ENCODE measurements around the gene PLXDC1. TPM values are rescaled to one million over a fixed set of nuclear protein-coding genes. Genes with fewer than 3 reads are reported as not detected.

The PLXDC1 gene
- total RNA-seq, 1 experiment from 2014 or later: 2.0 TPM

DNA sequence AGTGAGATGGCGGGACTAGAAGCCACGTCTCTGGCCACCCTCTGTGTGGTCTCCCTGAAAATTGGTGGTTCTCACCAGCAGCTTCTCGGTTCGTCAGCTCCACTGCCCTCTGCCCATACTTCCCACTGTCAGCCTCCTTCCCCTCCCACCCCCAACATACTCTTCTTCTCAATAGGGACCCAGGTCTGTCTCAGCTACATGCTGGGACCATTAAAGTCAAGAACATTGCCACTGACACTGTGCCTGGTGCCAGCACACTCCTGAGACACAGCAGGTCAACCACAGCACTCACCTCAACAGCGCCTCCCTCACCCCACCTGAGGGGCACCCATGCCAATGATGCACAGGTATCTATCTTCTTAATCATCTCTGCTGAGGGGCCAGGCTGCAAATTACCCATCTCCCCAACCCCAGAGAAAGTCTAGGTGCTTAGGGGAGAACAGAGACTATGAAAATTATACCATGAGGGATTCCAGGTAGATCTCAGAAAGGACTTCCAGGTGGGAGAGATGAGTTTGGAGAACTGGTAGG lies 1.3 kb downstream of the PLXDC1 start:
- no peaks in the 10 kb centered on the region for H3K79me2 ChIP-seq (ENCODE audit: insufficient read depth, low read length)
- H3K9me3 Mint-ChIP-seq: peaks cover 6 to 9% of the 10 kb centered on the region in 2 experiments; a peak in 3 of 5 replicates
- H3K4me2 ChIP-seq (ENCODE audit: insufficient read depth, insufficient read length, low read length): no peak overlapping the region
- no peak overlapping the region for H2BK12ac ChIP-seq (ENCODE audit: insufficient read length, low read depth, low read length)
- H4K8ac ChIP-seq (replicated peaks; ENCODE audit: insufficient read length, low read depth, low read length): no peak overlapping the region
- H3K18ac ChIP-seq (ENCODE audit: insufficient read length, low read depth, low read length): no peak overlapping the region
- no peak overlapping the region for H3K23ac ChIP-seq (ENCODE audit: insufficient read length, low read depth, low read length)
- no peak overlapping the region for H2BK5ac ChIP-seq (ENCODE audit: insufficient read length, low read length)
- TF ChIP-seq CTCF (conservative IDR thresholded peaks at IDR 0.05): no peak
- H3K27ac Mint-ChIP-seq: no peak overlapping the region
- no peak overlapping the region for H2BK120ac ChIP-seq (ENCODE audit: low read depth, low read length, poor library complexity, severe bottlenecking)
- no peak overlapping the region for H3K56ac ChIP-seq (ENCODE audit: insufficient read length, low read depth, low read length)
- no peaks in the 10 kb centered on the region for H4K20me1 ChIP-seq (ENCODE audit: control insufficient read depth, insufficient read depth, insufficient read length)
- no peak overlapping the region for H3T11ph ChIP-seq (ENCODE audit: low read length)
- H4K91ac ChIP-seq (ENCODE audit: insufficient read length, low read depth, low read length): no peak overlapping the region
- no peaks in the 10 kb centered on the region for H3K79me1 ChIP-seq (ENCODE audit: insufficient read depth, low read depth, low read length, poor library complexity, severe bottlenecking)
- no peak overlapping the region for H4K5ac ChIP-seq (ENCODE audit: insufficient read length, low read depth, low read length)
- peaks cover 0 to 5% (median 0%) of the 10 kb centered on the region in 3 experiments; a peak in 1 of 7 replicates for H3K36me3 Mint-ChIP-seq (ENCODE audit: insufficient read depth in 1 of 3, low read depth in 3 of 3)
- H3K9ac ChIP-seq (ENCODE audit: extremely low read depth, insufficient read length, low read length): no peak overlapping the region
- no peak overlapping the region for H2BK20ac ChIP-seq (ENCODE audit: low read depth, low read length, poor library complexity, severe bottlenecking)
- H3K23me2 ChIP-seq (ENCODE audit: insufficient read length, low read depth, low read length, poor library complexity, severe bottlenecking): peaks cover 17% of the 10 kb centered on the region
- H3K27me3 ChIP-seq (ENCODE audit: insufficient read depth, low read length): peaks cover 9% of the 10 kb centered on the region; the same call in 1 of the 2 replicates
- H3K4me1 Mint-ChIP-seq: peaks cover 14 to 34% of the 10 kb centered on the region in 2 experiments
- H3K4ac ChIP-seq (ENCODE audit: low read depth, low read length): no peak overlapping the region
- no CpG with 5 or more reads among the region's 5 CpGs for WGBS (ENCODE audit: extremely low coverage, insufficient read length, low lambda C conversion rate)
- H2AFZ ChIP-seq (ENCODE audit: low read length): no peak overlapping the region
- peak overlapping the region; percentile 92 to 94; a peak in 3 of 5 replicates for H3K4me3 Mint-ChIP-seq
- no peak overlapping the region for H2AK5ac ChIP-seq (ENCODE audit: insufficient read length, low read length)
- no peak overlapping the region for H3K27ac ChIP-seq (ENCODE audit: insufficient read length, low read depth, low read length)
- DNase-seq: no peak
- H3K9me3 ChIP-seq (ENCODE audit: control insufficient read depth, low read depth, low read length): no peaks in the 10 kb centered on the region
- no peak overlapping the region for H3K14ac ChIP-seq (ENCODE audit: insufficient read depth, low read length)
- H2BK15ac ChIP-seq (ENCODE audit: low read depth, low read length): no peak overlapping the region
- H3K4me1 ChIP-seq (ENCODE audit: insufficient read depth, low read length): no peaks in the 10 kb centered on the region
- peaks cover 50% of the 10 kb centered on the region for H3K27me3 Mint-ChIP-seq (ENCODE audit: low read depth)
